Hippocampal formation (tissue), 2 donors: ENCODE measurements around the gene CYTIP.
"Not testable (repeated sequence)": the region's sequence is repeated elsewhere in the genome, so short reads cannot be mapped to it uniquely, and the experiment has no call there.

Source experiments
- DNase-seq, 2 donors: peaks; one replicate each; lab custom pipeline; 2025; lab: John Stamatoyannopoulos, UW

The CYTIP gene

GRCh38 chr2:157424374-157424773, 19.5 kb downstream of the CYTIP start:
- no peak for DNase-seq

- DNase-seq, result no peak
Measured at GRCh38 chr2:157421964-157422363, 21.9 kb downstream of the CYTIP start.

- DNase-seq, result no peak
Measured at GRCh38 chr2:157421331-157421944, 22.5 kb downstream of the CYTIP start.

- no peak for DNase-seq
Measured at GRCh38 chr2:157420771-157421323, 23.0 kb downstream of the CYTIP start.

DNA sequence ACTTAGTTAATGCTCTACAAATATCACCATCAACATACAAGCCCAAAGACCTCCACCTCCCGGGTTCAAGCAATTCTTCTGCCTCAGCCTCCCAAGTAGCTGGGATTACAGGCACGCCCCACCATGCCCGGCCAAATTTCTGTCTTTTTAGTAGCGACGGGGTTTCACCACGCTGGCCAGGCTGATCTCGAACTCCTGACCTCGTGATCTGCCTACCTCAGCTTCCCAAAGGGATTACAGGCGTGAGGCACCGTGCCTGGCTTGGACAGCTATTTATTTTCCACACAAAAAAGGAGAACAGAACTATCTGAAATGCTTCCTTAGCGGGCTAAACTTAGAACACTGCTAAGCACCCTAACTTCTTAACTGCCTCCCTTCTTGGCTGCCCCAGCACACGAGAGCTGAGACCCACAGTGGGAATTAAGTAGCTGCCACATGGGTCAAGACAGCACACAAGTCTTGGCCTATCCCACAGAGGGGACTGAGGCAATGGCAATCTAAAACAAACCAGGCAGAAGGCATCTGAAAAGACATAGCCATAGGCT, 24.8 kb downstream of the CYTIP start:
- DNase-seq, result no peak

GRCh38 chr2:157418239-157418641, 25.6 kb downstream of the CYTIP start:
- DNase-seq, result no peak

GRCh38 chr2:157415591-157416101, 28.2 kb downstream of the CYTIP start:
- no peak for DNase-seq

- DNase-seq, result no peak
Measured at GRCh38 chr2:157414050-157414449, 29.8 kb downstream of the CYTIP start.

DNA sequence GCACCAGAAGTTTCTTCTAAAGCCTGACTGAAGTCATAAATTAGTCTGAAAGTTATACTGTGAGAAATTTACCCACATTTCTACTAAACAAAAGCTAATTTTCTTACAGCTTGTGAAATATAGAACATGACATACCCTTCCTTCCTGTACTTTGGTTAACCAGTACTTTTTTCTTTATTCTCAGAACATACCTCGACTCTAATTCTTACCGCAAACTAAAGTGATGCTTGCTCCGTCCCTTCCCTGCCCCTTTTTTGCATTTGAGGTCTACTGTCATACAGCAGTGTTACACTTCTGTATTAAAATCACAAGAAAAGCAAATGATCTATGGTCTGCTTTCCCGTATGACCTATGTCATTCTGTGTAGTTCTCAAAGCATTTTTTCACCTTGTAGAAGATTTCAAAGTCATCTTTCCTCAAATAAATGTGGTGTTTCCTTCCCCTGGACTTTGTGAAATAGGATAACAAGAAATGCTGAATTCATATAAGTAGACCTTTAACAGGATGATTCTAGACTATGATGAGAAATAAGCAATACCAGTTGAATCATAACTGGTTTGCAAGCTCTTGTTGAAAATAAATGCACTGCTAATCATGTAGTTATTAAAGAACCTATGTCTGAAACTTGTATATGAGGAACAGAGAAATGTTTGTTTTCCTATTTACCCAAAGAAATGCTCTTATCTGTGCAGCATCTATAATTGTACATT, 30.4 kb downstream of the CYTIP start:
- no peak for DNase-seq

GRCh38 chr2:157411624-157412336, 32.1 kb downstream of the CYTIP start:
- DNase-seq, result no peak

GRCh38 chr2:157405398-157405797, 38.5 kb downstream of the CYTIP start:
- not testable (repeated sequence) for DNase-seq

- no peak for DNase-seq
Measured at GRCh38 chr2:157404363-157404762, 39.5 kb downstream of the CYTIP start.

DNA sequence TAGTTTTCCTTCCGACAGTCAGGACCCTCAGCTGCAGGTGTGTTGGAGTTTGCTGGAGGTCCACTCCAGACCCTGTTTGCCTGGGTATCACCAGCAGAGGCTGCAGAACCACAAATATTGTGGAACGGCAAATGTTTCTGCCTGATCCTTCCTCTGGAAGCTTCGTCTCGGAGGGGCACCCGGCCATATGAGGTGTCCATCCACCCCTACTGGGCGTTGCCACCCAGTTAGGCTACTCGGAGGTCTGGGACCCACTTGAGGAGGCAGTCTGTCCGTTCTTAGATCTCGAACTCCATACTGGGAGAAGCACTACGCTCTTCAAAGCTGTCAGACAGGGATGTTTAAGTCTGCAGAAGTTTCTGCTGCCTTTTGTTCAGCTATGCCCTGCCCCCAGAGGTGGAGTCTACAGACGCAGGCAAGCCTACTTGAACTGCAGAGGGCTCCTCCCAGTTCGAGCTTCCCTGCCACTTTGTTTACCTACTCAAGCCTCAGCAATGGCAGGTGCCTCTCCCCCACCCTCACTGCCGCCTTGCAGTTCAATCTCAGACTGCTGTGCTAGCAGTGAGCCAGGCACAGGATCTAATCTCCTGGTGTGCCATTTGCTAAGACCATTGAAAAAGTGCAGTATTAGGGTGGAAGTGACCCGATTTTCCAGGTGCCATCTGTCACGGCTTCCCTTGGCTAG, 40.9 kb downstream of the CYTIP start:
- DNase-seq, result not testable (repeated sequence)

DNA sequence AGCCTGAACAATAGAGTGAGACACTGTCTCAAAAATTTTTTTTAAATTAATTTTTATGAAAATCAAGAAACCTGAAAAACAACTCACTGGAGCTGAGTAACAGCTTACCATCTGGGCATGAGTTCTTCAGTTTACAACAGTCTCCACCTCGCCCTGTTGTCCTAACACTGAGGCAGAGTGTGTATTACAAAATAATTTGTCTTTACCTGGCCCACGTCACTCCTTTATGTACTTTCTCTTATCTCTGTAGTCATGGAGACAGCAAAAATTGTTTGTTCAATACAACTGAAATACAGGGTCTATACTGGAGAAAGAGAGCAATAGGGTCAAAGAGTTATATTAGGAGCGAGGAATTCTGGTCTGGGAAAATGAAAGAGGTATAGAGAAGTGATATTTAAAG, 48.1 kb downstream of the CYTIP start:
- DNase-seq, result no peak

DNA sequence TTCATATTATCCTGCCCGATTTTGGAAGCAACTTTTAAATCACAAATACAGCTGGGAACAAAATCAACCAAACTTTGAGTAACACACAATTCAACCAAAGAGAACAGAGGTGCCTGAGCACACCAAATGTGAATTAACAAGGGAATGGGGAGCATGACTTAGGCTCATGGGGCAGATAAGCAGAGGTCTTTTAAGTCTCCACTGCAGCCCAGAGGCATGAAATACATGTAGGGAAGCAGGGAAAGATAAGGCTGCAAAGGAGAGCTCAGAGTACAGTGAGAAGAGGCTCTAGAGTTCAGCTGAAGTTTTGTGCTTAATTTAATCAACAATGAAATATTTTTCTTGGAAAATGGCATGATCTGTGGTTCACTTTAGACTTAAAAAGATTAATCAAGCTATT, 49.0 kb downstream of the CYTIP start:
- no peak for DNase-seq

DNA sequence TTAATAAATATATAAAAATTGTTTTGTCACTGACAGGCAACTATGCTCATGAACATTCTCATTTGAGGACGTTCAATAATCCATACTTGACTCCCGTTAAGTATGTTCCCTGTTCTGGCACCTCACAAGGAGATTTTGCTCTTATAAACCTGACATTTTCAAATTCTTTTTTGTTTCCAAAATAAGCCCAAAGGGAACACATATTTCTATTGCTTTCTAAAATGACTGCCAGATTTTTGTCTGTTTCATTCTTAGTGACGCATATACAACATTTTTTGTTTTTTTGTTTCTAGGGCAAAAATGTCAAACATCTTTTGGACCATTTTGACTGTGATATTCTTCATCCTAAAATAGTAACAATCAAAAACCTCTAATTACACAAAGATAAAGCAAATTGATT, 50.5 kb downstream of the CYTIP start:
- no peak for DNase-seq

GRCh38 chr2:157388827-157389226, 55.1 kb downstream of the CYTIP start:
- DNase-seq, result no peak

DNA sequence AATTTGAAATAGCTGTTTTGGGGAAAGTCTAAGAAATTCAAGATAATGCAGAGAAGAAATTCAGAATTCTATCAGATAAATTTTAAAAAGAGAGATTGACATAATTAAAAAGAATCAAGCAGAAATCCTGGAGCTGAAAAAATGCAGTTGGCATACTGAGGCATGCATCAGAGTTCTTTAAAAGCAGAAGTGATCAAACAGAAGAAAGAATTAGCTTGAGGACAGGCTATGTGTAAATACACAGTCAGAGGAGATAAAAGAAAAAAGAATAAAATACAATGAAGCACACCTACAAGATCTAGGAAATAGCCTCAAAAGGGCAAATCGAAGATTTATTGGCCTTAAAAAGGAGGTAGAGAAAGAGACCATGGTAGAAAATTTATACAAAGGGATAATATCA, 57.1 kb downstream of the CYTIP start:
- no peak for DNase-seq

DNA sequence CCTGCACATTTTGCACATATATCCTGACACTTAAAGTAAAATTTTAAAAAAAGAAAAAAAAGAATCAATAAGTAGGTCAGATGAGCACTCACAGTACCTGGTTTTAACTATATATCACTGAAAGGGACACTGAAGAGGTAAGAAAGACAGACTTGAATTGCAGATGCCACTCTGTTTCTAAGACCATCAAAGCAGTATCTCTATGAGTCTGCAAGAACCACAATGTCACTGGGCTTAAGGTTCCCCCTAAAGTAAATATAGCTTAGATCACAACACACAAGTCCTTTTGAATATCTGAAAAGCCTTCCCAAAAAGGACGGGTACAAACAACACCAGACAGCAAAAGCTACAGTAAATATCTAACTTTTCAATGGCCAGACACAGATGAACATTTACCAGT, 57.6 kb downstream of the CYTIP start:
- DNase-seq, result no peak

- no peak for DNase-seq
Measured at GRCh38 chr2:157377861-157378260, 66.0 kb downstream of the CYTIP start.

DNA sequence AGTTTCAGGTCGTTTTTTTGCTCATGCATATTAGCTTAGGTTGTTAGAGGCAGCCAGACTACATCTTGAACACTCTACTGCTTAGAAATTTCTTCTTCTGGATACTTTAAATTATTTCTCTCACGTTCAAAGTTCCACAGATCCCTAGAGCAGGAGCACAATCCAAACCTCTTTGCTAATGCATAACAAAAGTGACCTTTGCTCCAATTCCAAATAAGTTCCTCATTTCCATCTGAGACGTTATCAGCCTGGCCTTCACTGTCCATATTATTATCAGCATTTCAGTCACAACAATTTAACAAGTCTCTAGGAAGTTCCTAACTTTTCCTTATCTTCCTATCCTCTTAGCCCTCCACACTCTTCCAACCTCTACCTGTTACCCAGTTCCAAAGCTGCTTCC, 67.8 kb downstream of the CYTIP start:
- no peak for DNase-seq

GRCh38 chr2:157375384-157375783, 68.5 kb downstream of the CYTIP start:
- no peak for DNase-seq
